DMS114 treated with DMSO at 0.1 percent for 48 hours (cell line): ENCODE results near the gene ZNF20.
A peak's percentile ranks its signal among the peaks of the same experiment; 100 is the strongest.

Experiments used
- DNase-seq: peaks from one replicate; lab custom pipeline; 2025; ENCODE audit not compliant: unreplicated experiment; lab: John Stamatoyannopoulos, UW

ZNF20 gene

DNA sequence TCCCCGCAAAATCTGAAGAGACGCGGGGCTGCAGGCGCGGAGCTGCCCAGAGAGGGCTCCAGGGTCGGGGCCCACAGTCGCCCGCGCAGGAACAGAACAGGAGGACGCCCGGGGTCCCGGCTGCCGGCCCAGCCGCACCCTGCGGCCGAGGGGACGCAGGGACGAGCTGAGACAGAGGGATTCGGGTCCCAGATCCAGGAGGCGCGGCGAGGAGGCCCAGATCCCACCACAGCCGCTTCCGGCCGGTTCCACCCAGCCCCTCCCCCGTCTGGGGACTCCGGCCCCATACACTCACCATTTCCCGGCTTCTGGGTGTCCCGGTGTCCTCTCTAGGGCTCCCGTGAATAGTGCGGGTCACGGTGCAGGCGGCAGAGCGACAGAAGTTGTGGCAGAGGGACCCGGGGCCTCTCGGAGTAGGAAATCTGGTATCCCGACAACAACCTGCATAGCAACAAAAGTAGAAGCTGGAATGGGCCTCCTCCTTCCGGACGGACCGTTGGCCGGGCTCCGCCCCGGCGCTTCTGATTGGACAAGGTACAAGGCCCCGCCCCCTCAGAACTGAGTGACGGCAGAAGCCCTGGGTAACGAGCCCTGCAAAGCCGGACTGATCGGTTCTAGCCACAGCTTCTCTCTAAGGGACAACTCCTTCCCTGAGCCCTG lies at the start of gene ZNF20:
ZNF20 (minus strand) TSS at position 466 of the 660 bp plus-strand sequence; CDS start at position 298, 168 bp downstream.
- peak; percentile 84 for DNase-seq

DNA sequence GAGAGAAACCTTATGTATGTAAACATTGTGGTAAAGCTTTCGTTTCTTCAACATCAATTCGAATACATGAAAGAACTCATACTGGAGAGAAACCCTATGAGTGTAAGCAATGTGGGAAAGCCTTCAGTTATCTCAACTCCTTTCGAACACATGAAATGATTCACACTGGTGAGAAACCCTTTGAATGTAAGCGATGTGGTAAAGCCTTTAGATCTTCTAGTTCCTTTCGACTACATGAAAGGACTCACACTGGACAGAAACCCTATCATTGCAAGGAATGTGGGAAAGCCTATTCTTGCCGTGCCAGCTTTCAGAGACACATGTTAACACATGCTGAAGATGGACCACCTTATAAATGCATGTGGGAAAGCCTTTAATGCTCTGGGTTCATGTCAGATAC lies 47.5 kb upstream of the ZNF20 start:
- DNase-seq = no peak

GRCh38 chr19:12180377-12180776 lies 40.2 kb upstream of the ZNF20 start:
- no peak for DNase-seq

GRCh38 chr19:12166626-12167025 lies 26.5 kb upstream of the ZNF20 start:
- DNase-seq = no peak

- no peak for DNase-seq
Observed at GRCh38 chr19:12163826-12164225, 23.7 kb upstream of the ZNF20 start.

- DNase-seq = peak; percentile 84
Observed at GRCh38 chr19:12162882-12163806, 23.0 kb upstream of the ZNF20 start, which contains the start of gene ZNF136. ZNF136 (plus strand) TSS chr19:12163096; CDS start chr19:12163204, 108 bp downstream.

GRCh38 chr19:12162513-12162881 lies 22.3 kb upstream of the ZNF20 start:
- DNase-seq = no peak

- DNase-seq = no peak
Observed at GRCh38 chr19:12159773-12160414, 19.7 kb upstream of the ZNF20 start.

DNA sequence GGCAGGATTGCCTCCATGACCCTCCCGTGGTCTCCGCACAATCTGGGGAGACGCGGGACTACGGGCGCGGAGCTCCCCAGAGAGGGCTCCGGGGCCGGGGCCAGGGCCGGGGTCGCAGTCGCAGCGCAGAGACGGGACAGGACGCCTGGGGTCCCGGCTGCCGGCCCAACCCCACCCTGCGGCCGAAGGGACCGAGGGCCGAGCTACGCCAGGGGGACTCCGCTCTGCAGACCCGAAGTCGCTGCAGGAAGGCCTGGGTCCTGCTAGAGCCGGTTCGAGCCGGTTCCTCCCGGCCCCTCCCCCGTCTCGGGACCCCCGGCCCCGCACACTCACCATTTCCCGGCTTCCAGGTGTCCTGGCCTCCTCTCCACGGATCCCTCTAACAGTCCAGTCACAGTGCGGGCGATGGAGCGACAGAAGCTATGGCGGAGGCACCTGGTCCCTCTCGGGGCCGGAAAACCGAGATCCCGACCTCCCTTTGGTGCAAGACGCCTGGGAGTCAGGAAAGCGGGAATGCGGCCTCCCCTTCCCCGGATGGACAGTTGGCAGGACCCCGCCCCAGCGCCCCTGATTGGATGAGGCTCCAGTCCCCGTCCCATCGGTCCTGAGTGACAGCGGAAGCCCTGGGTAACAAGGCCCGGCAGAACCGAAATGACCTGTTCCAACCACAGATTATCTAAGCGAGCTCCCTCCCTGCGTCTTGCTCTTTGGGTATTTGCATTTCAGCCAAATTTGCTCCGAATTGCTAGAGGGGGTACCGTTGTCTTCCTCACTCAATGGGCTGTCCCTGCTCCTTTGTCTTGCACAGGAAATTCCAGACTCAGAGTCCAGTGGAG lies 16.3 kb upstream of the ZNF20 start, which contains the start of gene ZNF625:
ZNF625 (minus strand) TSS at position 512 of the 836 bp plus-strand sequence; CDS start at position 336, 176 bp downstream.
- DNase-seq = peak; percentile 65

GRCh38 chr19:12155324-12155860 lies 15.2 kb upstream of the ZNF20 start:
- DNase-seq = no peak

- DNase-seq = no peak
Observed at GRCh38 chr19:12145348-12145747, 5.2 kb upstream of the ZNF20 start.

DNA sequence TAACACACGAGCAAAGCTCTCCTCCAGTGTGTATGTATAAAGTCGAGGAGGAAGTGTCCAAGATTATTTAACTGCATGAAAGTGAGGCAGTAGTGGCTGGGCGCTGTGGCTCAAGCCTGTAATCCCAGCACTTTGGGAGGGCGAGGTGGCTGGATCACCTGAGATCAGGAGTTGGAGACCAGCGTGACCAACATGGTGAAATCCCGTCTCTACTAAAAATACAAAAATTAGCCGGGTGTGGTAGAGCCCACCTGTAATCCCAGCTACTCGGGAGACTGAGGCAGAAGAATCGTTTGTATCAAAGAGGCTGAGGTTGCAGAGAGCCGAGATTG lies 1.2 kb upstream of the ZNF20 start:
- no peak for DNase-seq

- peak; percentile 76 for DNase-seq
Observed at GRCh38 chr19:12140545-12141404, 625 bp upstream of the ZNF20 start.

DNA sequence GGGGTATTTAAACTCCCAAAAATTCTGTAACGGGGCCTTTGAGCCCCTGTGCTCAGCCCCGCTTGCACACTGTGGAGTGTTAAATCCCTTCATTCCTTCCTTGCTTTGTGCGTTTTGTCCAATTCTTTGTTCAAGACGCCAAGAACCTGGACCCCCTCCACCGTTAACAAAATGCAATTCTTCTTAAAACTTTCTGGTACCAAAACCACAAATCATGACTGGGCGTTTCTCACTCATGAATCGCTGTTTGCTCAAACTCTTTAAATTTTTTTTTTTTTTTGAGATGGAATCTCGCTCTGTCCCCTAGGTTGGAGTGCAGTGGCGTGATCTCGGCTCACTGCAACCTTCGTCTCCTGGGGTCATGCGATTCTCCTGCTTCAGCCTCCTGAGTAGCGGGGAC lies 881 bp downstream of the ZNF20 start:
- no peak for DNase-seq

GRCh38 chr19:12137221-12137940 lies 2.8 kb downstream of the ZNF20 start:
- DNase-seq = no peak

DNA sequence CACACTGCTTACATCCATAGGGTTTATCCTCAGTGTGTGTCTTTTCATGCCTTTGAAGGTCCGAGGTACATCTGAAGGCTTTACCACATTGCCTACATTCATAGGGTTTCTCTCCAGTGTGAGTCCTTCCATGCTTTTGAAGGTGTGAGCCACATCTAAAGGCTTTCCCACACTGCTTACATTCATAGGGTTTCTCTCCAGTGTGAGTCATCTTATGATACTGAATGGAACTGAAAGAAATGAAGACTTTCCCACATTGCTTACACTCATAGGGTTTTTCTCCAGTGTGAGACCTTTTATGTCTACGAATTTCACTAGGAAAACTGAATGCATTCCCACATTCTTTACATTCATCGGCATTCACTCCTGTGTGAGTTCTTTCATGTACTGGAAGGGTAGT lies 7.1 kb downstream of the ZNF20 start:
- DNase-seq = no peak

DNA sequence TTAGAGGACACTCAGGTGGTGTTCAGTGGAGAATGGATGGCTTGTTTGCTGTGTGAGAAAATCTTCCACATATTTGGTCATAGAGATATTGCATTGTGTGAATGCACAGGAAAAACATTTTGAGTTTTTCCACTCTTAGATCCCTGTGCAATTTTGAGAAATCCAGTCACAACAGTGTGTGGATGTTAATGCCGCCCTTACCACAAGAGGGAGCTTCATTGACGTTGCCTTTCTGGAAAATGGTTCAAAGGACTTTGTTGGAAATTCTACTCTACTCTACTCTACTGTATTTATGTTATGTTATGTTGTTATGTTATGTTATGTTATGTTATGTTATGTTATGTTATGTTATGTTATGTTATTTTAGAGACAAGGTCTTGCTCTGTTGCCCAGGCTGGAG lies 13.4 kb downstream of the ZNF20 start:
- DNase-seq = no peak

- DNase-seq = no peak
Observed at GRCh38 chr19:12117201-12117970, 22.8 kb downstream of the ZNF20 start.
